GM12873 (cell line): ENCODE results near the gene LCN15.

Experiments
- TF ChIP-seq, protein P1 (sequence below): IDR thresholded peaks from 2 replicates; pipeline ENCODE4 v1.5.1; 2012; ENCODE audit warnings: low read depth, mild to moderate bottlenecking, moderate library complexity, low read length, control low read depth; ENCODE audit not compliant: insufficient read depth; ENCODE audit errors: missing control alignments

The LCN15 gene

GRCh38 chr9:136740491-136740890 is 23.8 kb downstream of the LCN15 start:
- TF ChIP-seq, protein P1, sequence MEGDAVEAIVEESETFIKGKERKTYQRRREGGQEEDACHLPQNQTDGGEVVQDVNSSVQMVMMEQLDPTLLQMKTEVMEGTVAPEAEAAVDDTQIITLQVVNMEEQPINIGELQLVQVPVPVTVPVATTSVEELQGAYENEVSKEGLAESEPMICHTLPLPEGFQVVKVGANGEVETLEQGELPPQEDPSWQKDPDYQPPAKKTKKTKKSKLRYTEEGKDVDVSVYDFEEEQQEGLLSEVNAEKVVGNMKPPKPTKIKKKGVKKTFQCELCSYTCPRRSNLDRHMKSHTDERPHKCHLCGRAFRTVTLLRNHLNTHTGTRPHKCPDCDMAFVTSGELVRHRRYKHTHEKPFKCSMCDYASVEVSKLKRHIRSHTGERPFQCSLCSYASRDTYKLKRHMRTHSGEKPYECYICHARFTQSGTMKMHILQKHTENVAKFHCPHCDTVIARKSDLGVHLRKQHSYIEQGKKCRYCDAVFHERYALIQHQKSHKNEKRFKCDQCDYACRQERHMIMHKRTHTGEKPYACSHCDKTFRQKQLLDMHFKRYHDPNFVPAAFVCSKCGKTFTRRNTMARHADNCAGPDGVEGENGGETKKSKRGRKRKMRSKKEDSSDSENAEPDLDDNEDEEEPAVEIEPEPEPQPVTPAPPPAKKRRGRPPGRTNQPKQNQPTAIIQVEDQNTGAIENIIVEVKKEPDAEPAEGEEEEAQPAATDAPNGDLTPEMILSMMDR: no peak

DNA sequence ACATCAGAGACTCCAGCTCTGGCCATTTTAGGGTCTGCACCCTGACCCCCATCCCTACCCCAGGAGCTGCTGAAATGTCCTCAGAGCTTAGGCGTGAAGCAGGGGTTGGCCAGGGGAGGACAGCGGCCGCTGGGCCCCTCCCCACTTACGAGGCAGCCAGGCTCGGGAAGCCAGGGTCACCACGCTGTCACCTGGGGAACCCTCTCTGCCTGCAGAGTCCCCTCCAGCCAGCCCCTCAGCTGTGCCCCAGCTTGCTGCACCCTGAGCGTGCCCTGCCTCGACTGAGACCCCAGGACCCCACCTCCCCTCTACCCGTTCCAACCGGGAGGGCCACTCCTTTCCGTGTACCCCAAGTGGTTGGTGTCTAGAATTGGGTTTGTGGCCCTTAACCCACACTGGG is 24.2 kb downstream of the LCN15 start:
- TF ChIP-seq, protein P1: no peak

GRCh38 chr9:136739509-136739908 is 24.8 kb downstream of the LCN15 start:
- TF ChIP-seq, protein P1: no peak

- TF ChIP-seq, protein P1: no peak
Observed at GRCh38 chr9:136738960-136739359, 25.4 kb downstream of the LCN15 start.

GRCh38 chr9:136735812-136736480 is 28.4 kb downstream of the LCN15 start:
- TF ChIP-seq, protein P1: no peak

DNA sequence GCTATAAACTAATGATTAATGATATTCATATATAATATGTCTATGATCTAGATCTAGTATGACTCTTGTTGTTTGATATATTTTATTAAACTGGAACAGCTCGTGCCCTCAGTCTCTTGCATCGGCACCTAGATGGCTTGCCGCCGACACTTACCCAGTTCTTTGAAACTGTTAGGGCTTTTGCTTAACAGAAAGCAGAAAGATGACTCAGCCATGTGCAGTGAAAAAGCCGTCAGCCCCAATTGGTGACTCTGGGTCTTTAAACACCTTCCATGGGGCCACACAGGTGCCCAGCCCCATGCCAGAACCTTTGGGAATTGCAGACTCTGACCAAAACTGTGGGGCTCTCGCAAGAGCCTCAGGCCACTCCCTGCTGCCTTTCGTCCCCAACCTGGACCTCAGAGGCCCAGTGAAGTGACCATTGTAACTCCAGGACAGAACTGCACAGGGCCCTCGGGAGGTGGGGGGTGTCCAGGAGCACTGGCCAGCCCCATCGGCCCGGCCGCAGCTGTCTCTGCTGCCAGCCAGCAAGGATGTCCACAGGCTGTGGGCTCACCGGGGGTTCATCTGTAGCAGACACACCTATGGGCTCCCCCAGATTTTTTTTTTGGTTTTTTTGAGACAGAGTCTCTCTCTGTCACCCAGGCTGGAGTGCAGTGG is 29.4 kb downstream of the LCN15 start:
- TF ChIP-seq, protein P1: no peak

GRCh38 chr9:136733611-136734010 is 30.7 kb downstream of the LCN15 start:
- TF ChIP-seq, protein P1: no peak
